EH (cell line): ENCODE results near the gene GOPC.
A peak's percentile ranks its signal among the peaks of the same experiment; 100 is the strongest.

Experiments
- DNase-seq: peaks from one replicate; pipeline ENCODE4 v3.0.0-alpha.2; 2015; ENCODE audit warnings: low read depth

GOPC gene

DNA sequence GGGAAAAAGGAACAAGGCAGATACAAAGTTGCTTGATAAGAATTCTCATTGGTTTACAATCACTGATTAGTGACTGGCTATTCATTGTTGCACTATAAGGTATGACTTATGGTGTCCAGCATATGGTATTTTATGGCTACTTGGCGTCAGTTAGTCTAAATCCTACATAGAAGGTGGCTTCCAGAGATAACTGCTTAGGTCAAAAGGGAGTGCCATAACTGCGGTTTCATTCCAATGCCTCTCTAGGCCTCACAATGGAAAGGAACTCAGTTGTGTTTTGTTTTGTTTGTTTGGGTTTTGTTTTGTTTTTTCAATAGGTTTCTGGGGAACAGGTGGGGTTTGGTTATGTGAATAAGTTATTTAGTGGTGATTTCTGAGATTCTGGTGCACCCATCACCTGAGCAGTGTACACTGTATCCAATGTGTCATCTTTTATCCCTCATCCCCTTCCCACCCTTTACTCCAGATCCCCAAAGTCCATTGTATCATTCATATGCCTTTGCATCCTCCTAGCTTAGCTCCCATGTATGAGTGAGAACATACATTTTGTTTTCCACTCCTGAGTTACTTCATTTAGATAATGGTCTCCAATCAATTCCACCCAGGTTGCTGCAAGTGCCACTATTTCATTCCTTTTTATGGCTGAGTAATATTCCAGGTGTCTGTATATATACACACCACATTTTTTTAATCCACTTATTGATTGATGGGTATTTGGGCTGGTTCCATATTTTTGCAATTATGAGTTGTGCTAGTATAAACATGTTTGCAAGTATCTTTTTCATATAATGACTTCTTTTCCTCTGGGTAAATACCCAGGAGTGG lies 7.0 kb downstream of the GOPC start:
- no peak for DNase-seq

DNA sequence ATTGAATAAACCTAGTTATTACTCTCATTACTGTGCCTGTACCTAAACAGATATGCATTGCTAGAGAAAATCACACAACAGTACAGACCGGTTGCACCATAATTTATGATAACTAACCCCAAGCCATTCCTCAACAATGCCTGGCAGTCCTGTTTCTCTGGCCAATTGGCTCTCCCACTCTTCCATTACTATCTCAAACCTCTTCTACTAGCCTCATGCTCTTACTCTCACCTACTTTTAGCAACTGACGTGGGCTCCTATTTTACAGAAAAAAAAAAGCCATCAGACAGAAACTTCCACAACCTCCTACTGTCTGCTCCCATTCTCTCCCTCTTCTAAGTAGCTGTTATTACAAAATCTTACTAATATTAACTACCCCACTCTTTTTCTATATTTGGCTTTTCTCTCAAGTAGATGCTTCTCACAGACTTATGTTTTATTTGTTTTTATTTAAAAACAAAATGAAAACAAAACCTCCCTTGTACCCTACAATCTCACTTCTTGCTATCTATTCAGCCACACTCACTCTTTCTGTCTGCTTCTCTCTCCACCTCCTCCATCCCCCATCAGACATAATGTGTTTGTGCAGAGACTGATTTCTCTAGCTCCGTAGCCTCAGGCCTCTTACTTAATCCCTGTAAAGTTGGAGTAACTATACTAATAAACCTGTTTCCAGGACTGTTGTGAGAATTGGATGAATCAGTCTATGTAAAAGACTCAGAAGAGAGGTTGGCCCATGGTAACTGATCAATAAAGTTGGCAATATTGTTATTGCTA lies 9.1 kb downstream of the GOPC start:
- no peak for DNase-seq

DNA sequence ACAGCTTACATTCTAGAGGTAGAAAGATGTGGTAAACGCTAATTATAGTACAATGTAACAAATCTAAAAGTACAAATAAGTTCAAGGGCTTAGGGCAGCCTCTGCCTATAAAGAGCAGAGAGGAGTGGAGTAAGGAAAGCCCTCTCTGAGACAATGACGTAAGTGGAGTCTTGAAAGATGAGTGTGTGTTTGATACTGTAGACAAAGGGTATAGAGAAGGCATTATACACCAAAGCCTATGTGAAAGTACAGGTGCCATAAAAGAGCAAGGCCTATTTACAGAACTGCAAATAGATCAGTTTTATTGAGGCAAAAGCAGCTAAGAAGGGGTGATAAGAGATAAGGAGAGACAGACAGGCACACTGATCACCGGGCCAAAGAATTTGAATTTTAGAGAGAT lies 10.9 kb downstream of the GOPC start:
- DNase-seq = peak; percentile 31

- DNase-seq = no peak
Observed at GRCh38 chr6:117590447-117590846, 11.9 kb downstream of the GOPC start.

- DNase-seq = no peak
Observed at GRCh38 chr6:117585647-117586046, 16.7 kb downstream of the GOPC start.

DNA sequence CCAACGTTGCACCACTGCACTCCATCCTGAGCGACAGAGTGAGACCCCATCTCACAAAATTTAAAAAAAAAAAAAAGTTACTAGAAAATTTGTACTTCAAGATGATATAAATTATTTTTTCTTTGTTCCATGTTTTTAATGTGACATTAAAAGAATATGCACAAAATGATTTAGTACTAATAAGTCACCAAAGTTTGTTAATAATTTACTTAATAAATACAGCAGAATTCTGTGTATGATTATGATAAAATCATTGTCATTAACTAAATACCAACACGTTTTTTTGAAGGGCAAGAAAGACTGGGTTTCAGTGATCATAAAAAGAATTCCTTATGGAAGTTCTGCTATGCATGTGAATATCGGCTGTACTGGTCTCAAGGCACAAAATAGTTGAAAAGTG lies 28.1 kb downstream of the GOPC start:
- DNase-seq = no peak

GRCh38 chr6:117573006-117573680 lies 29.2 kb downstream of the GOPC start:
- no peak for DNase-seq

GRCh38 chr6:117568831-117569410 lies 33.4 kb downstream of the GOPC start:
- DNase-seq = no peak

DNA sequence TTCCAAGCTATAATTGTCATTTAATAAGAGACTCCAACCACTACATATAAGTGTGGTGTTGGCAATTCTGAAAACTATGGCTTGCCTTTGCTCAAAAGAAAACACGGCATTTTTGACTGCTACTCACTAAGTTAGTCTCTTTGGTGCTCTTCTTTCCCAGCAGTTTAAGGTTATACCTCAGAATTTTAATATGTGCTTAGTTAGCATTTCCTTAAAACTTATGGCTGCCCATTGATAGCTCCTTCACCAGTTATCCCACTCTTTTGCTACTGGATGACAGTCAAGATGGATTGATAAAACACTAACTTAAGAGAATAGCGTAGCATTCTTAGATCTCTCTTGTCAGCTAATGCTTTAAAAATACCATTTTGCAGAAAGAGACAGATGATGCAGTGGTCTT lies 34.1 kb downstream of the GOPC start:
- no peak for DNase-seq

- DNase-seq = no peak
Observed at GRCh38 chr6:117564681-117565080, 37.6 kb downstream of the GOPC start.

- peak; percentile 46 for DNase-seq
Observed at GRCh38 chr6:117561128-117561527, 41.2 kb downstream of the GOPC start.

GRCh38 chr6:117559299-117559698 lies 43.0 kb downstream of the GOPC start:
- DNase-seq = no peak

GRCh38 chr6:117558818-117559217 lies 43.5 kb downstream of the GOPC start:
- no peak for DNase-seq

DNA sequence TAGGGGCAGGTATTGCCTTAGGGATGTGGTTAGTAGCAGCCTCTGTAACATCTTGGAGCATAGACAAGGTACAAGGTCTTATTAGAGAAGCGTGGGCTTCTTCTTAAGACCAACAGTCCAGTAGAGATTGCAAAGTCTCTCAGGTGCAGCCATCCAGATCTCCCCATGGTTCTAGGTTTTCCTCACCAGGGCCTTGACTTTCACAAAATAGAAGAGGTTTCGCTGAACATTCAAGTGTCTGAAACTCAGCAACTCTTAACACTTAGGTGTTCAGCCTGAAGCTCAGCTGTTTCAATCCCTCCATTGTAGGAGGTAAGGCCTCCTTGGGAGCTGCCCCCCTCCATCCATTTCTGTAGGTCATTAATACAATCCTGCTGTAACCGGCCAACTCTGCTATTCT lies 44.4 kb downstream of the GOPC start:
- DNase-seq = no peak

GRCh38 chr6:117555882-117556498 lies 46.3 kb downstream of the GOPC start:
- DNase-seq = peak; percentile 50

- DNase-seq = no peak
Observed at GRCh38 chr6:117555262-117555849, 47.0 kb downstream of the GOPC start.

DNA sequence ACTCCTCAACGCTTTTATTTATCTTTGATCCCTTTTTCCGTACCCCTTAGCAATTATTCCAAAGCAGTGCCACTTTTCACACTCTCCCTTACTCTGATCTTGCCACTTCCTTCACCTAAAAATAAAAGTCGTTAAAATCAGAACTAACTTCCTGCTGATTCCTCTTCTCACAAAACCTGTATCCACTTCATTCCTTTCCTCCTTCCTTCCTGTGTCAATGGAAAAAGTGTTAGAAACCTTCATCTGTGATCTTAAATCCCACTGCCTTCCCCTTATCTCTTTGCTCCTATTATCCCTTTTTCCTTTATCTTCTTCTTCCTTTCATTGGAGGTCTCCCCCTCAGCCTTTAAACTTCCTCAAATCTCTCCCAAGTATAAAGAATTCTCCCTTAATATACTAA lies 49.2 kb downstream of the GOPC start:
- no peak for DNase-seq

DNA sequence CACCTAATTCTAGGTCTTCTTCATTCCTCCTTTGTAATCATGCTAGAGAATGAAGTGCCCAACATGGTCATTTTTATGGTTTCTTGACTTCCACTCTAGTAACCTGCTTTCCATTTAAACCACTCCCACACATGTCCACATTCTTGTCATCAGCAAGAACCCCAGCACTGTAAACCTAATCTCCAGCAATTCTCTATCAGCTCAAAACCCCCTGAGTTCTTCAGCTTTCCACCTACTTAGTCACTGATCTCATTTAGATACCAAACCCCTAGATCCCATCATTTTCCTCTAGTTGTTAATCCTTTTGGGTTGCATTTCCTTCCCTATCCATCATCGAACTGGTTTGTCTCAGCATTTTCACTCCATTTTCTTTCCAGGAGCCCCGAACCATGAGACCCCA lies 49.7 kb downstream of the GOPC start:
- peak; percentile 25 for DNase-seq

DNA sequence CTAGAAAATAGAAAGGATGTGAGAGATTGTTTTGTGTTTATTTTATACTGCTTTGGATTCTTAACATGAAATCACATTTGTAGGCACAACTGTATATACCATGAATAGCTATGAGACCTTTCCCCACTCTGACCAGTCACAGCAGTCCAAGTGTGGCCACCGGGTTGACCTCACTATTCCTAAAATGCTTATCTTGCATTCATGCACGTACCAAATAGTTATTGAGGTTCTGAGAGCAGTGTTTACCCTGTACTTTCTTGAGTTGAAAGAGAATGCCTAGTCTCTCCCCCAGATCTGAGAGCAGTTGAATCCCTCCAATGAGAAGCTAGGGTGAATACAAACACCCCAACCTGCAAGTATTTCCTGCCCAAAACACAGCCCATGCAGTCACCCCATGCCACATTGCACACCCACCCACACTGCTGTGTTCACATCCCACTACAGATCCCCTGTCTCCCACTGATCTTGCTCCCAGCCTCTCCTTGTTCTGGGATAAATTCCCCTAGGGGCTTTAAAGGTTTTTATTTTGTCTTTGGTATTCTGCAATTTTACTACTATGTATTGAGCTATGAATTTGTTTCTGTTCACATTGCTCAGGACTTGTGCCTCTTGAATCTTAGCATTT lies 51.6 kb downstream of the GOPC start:
- no peak for DNase-seq

DNA sequence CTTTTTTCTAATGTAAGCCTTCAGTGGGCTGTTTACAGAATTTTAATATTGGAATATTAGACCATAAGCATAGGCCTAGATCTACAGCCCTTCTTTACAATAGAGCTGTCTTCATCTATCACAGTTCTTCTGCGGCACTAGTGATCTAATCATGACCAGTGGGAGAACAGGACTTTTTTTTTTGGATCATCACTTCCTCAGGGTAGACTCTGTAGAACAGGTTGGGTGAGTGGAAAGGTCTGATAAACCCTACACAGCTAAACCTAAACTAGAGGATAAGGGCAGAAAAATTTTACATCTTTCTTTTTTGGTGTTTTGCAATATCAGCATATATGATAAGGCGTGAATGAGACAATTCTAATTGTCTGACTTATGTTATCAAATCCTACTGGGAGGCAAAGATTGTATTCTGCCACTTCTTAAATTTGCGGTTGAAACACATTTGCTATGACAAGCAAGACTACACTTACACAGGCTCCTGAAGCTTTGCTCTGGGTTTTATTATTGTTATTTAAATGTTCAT lies 52.2 kb downstream of the GOPC start:
- DNase-seq = no peak

DNA sequence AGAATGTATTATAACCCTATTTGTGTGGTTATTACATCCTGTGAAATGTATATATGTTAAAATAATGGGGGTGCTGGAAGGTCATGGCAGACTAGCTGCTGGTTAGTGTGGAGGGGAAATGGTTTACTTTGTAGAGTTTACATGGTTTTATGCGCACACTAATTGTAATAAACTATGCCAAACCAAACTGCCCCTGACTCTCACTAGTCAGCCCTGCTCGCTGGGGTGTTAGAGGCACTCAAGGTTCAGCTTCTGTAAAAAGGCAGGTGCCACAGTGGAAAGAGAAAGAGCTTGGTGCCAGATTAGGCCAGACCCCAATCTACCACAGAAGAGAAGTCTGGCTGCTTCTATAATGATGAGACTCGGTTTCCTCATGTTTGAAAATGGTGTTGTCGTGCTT lies 52.7 kb downstream of the GOPC start:
- DNase-seq = no peak
